GM08714 (cell line): ENCODE results near the gene SNUPN.
A peak's percentile ranks its signal among the peaks of the same experiment; 100 is the strongest.
"Not testable (repeated sequence)": the region's sequence is repeated elsewhere in the genome, so short reads cannot be mapped to it uniquely, and the experiment has no call there.

Experiments used
- H3K4me3 ChIP-seq: fragments of 200-500 bp; sonication (Bioruptor generic); 2 replicates; pipeline ENCODE4 v1.5.1; 2014; ENCODE audit warnings: mild to moderate bottlenecking, low read length, inconsistent platforms
- ZNF274 ChIP-seq: IDR thresholded peaks from 2 replicates; pipeline ENCODE4 v1.6.1; 2012; ENCODE audit warnings: mild to moderate bottlenecking, low read depth, low read length

SNUPN gene

DNA sequence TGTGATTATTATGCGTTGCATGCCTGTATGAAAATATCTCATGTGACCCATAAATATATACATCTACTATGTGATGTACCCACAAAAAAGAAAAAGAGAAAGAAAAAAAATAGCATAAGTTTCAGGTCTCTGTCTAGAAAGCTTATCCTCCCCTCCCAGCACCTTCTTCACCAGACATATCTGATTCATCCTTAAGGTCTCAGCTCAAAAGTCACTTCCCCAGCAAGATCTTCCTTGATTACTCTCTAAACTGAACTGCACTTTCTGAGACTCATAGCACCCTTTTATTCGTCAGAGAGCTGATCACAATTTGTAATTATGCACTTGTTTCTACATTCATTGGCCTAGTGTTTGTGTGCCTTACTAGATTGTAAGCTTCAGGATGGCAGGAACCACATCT lies 35.3 kb downstream of the SNUPN start:
- H3K4me3 ChIP-seq: no peak overlapping the region
- TF ChIP-seq ZNF274: no peak

DNA sequence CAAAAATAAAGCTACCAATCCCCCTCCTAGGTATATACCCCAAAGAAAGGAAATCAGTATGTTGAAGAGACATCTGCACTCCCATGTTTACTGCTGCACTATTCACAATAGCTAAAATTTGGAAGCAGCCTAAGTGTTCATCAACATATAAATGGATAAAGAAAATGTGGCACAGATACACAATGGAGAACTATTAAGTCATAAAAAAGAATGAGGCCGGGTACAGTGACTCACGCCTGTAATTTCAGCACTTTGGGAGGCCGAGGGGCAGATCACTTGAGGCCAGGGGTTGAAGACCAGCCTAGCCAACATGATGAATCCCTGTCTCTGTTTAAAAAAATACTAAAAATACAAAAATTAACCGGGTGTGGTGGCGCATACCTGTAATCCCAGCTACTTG lies 36.5 kb downstream of the SNUPN start:
- no peak for TF ChIP-seq ZNF274
- no peak overlapping the region for H3K4me3 ChIP-seq

DNA sequence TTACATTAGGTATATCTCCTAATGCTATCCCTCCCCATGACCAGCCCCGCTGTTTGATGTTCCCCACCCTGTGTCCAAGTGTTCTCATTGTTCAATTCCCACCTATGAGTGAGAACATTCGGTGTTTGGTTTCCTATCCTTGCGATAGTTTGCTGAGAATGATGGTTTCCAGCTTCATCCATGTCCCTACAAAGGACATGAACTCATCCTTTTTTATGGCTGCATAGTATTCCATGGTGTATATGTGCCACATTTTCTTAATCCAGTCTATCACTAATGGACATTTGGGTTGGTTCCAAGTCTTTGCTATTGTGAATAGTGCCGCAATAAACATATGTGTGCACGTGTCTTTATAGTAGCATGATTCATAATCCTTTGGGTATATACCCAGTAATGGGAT lies 39.1 kb downstream of the SNUPN start:
- not testable (repeated sequence) for H3K4me3 ChIP-seq

GRCh38 chr15:75584121-75584520 lies 41.4 kb downstream of the SNUPN start:
- TF ChIP-seq ZNF274: no peak
- H3K4me3 ChIP-seq: no peak overlapping the region

DNA sequence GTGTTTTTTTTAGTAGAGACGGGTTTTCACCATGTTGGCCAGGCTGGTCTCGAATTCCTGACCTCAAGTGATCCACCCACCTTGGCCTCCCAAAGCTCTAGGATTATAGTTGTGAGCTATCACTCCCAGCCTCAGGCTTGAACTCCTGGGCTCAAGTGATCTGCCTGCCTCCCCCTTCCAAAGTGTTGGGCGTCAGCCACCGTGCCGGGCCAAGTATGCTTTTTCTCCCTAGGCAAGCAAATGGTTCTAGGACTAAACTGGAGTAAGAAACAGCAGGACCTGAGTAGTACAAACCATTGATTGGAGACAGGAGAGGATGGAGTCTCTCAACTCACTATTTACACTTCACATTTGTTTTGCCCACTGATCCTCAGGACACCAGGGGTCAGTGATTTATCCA lies 41.8 kb downstream of the SNUPN start:
- no peak for TF ChIP-seq ZNF274
- no peak overlapping the region for H3K4me3 ChIP-seq

DNA sequence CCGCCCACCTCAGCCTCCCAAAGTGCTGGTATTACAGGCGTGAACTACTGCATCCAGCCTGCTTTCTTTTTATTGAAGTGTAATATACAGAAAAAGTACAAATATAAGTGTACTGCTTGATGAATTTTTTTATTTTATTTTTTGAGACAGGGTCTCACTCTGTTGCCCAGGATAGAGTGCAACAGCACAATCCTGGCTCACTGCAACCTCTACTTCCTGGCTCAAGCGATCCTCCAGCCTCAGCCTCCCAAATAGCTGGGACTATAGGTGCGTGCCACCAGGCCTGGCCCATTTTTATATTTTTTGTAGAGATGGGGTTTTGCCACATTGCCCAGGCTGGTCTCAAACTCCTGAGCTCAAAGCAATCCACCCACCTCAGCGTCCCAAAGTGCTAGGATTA lies 42.6 kb downstream of the SNUPN start:
- not testable (repeated sequence) for H3K4me3 ChIP-seq

DNA sequence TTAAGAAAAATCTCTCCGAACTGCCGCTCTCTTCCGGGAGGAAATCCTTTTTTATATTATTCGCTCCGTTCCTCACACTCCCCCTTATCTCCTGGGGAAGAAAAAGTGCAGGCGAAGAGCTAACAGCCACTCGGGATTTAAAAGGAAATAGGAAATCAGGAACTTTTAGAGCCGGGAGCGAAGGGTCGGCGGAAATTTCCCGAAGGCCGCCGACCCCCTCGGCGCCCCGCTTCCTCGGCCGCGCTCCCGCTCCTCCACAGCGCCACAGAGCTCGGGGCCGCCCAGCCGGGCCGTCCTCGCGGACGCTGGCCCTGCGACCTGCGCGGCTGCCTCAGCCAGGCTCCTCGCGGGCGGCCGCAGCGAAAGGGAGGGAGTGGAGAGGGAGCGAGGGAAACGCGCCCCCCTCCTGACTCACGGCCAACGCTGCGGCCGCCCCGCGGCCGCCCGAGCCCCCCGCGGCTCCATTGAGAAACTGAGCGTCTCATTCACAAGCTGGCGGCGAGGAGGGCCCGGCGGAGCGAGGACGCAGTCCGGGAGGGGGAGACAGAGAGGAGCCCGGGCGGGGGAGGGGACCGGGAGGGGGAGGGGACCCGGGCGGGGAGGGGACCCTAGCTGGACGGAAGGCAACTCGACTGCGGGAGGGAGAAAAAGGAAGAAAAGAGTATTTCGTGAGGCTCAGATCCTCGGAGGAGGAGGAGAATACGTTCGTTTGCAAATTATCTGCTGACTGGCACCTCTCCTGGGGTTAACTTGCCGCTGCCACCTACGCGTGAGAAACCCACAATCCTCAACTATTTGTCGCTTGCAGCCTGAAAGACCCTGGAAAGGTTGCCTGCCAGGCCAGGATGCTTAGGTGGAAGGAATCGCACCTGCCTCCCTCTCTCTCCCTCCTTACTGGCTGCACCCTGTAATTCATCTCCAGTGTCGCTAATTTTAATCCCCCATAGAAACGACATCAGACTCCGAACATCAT lies 46.3 kb downstream of the SNUPN start, which contains the start of gene PTPN9:
PTPN9 (minus strand) TSS at position 368 of the 973 bp plus-strand sequence. CDS start 539 bp downstream, outside the sequence.
- H3K4me3 ChIP-seq: peak within 1 kb of the TSS; percentile 97
- TF ChIP-seq ZNF274: no peak

DNA sequence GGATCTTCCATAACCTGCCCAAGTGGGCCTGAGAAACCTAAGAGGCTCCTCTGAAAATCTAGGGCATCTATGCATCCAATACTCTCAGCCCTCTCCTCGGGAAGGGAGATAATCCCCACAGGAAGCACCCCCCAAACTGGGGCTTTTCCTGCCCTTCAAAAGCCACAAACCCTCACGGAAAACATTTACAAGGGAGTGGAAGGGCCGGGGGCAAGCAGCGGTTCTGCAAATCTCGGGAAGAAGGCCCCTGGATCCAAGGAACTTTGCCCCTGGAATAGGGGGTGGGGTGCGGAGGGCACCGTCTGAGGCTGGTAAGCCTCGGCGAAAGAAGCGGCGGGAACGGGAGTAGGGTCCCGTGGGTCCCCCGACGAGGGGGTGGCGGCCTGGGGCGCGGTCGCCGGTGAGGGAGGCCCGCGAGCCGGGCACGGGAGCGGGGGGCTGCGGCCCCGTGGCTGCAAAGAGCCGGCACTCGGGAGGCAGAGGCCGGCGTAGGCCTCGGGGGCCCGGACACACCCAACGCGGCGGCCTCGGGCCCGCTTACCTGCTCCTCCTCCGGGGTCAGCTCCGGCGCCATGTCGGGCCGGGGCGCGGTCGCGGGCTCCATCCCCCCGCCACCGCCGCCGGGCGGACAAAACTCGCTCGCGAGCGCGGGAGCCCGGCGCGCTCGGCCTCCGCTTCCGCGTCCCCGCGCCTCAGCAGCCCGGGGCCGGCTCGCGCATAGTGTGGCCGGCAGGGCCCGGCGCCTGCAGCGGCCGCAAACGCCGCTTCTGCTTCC lies 47.2 kb downstream of the SNUPN start:
- peak overlapping the region; percentile 97 for H3K4me3 ChIP-seq
- no peak for TF ChIP-seq ZNF274

DNA sequence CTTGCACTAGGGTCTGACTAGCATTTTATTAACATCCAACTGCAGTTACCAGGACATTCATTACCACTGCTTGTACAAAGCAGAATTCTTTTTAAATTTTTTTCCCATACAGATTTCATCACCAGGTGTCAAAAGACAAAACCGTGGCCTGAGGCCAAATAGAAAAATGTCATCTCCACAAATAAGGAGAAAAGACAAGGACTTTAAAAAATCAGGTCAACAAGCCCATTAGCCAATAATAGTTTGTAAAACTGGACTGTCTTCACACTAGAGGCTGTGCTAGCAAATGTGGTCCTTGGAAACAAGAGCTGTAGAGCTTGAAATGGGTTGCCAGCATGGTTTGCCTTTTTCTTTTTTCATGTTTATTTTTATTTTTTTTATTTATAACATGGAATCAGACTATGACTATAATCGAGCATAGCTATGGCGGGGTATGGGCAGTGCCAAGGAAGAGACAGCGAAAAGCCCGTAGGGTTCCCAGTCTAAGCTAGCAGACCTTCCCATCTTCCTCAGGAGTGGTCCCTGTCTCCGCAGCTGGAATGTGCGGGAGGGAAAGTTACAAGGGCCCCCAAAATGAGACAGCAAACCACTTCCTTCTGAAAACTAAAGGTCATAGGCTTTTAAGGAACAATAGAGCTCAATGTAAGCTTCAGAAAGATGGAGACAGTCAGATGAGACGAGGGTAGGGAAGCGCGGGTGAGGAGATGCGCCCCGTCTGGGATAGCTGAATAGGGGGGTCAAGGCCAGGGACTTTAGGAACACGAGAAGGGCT lies 47.9 kb downstream of the SNUPN start:
- peak overlapping the region; percentile 97 for H3K4me3 ChIP-seq

GRCh38 chr15:75573648-75574384 lies 51.7 kb downstream of the SNUPN start:
- no peak overlapping the region for H3K4me3 ChIP-seq

More for the DNA sequence above, 47.9 kb downstream of the SNUPN start:
- no peak for TF ChIP-seq ZNF274

DNA sequence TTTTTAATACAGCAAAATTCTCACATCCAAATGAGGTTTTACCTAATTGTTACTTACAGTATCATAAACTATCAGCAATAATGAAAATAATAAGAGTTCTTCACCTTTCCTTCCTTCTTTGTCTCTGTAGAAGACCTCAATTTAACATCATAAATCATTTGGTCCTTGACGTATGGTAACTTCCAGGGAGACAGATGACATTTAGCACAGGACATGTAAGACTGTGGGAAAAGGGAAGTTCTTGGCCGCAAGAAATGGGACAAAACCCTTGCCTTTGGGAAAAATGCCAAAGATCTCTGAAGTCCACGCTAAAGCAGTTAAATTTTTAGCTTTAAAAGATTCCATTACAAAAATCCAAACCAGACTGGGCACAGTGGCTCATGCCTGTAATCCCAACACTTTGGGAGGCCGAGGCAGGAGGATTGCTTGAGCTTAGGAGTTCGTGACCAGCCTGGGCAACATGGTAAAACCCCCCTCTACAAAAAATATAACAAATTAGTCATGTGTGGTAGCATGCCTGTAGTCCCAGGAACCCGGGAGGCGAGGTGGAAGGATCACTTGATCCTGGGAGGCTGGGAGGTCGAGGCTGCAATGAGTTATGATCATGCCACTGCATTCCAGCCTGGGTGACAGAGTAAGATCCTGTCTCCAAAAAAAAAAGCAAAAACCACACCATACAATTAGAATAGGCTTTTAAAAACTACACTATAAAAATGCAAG lies 55.2 kb downstream of the SNUPN start:
- no peak for TF ChIP-seq ZNF274
- H3K4me3 ChIP-seq: no peak overlapping the region

More at GRCh38 chr15:75573648-75574384, 51.7 kb downstream of the SNUPN start:
- no peak for TF ChIP-seq ZNF274

GRCh38 chr15:75565062-75565970 lies 60.2 kb downstream of the SNUPN start:
- no peak for TF ChIP-seq ZNF274
- no peak overlapping the region for H3K4me3 ChIP-seq
